H9 (cell line): ENCODE results near the gene HMX1. TPM values are rescaled to one million over a fixed set of nuclear protein-coding genes. Genes with fewer than 3 reads are reported as not detected.
A peak's percentile ranks its signal among the peaks of the same experiment; 100 is the strongest.

Source experiments
- DNase-seq: peaks from one replicate; pipeline ENCODE4 v3.0.0-alpha.2; 2017
- H2AFZ ChIP-seq: one replicate; pipeline ENCODE4 v1.6.1; 2013; ENCODE audit warnings: mild to moderate bottlenecking, low read length, control low read depth, moderate library complexity
- H2AK5ac ChIP-seq: 2 replicates; pipeline ENCODE4 v1.6.1; 2013; ENCODE audit warnings: low read length, control low read depth, mixed read lengths; ENCODE audit not compliant: insufficient read length
- H2BK120ac ChIP-seq: one replicate; pipeline ENCODE4 v1.6.1; 2013; ENCODE audit warnings: low read depth, mild to moderate bottlenecking, low read length, control low read depth, inconsistent platforms; ENCODE audit not compliant: poor library complexity, severe bottlenecking
- H2BK12ac ChIP-seq: 2 replicates; pipeline ENCODE4 v1.6.1; 2013; ENCODE audit warnings: low read length, control low read depth, mixed read lengths, low read depth; ENCODE audit not compliant: insufficient read length
- H2BK15ac ChIP-seq: 2 replicates; pipeline ENCODE4 v1.6.1; 2013; ENCODE audit warnings: low read depth, low read length, control low read depth
- H2BK20ac ChIP-seq: one replicate; pipeline ENCODE4 v1.6.1; 2013; ENCODE audit warnings: low read depth, mild to moderate bottlenecking, low read length, control low read depth, inconsistent platforms; ENCODE audit not compliant: poor library complexity, severe bottlenecking
- H2BK5ac ChIP-seq: 2 replicates; pipeline ENCODE4 v1.6.1; 2013; ENCODE audit warnings: low read length, control low read depth, mixed read lengths; ENCODE audit not compliant: insufficient read length
- H3K14ac ChIP-seq: 2 replicates; pipeline ENCODE4 v1.6.1; 2013; ENCODE audit warnings: low read length, control low read depth; ENCODE audit not compliant: insufficient read depth
- H3K18ac ChIP-seq: 2 replicates; pipeline ENCODE4 v1.6.1; 2013; ENCODE audit warnings: low read depth, mild to moderate bottlenecking, mixed read lengths, low read length, control low read depth; ENCODE audit not compliant: insufficient read length
- H3K23ac ChIP-seq: 2 replicates; pipeline ENCODE4 v1.6.1; 2013; ENCODE audit warnings: low read length, control low read depth, mixed read lengths, low read depth; ENCODE audit not compliant: insufficient read length
- H3K23me2 ChIP-seq: 2 replicates; pipeline ENCODE4 v1.6.1; 2013; ENCODE audit warnings: low read depth, mild to moderate bottlenecking, mixed read lengths, low read length, control low read depth; ENCODE audit not compliant: insufficient read length, poor library complexity, severe bottlenecking
- H3K27ac ChIP-seq: 2 replicates; pipeline ENCODE4 v1.5.1; 2013; ENCODE audit warnings: low read length, control low read depth, mixed read lengths, low read depth; ENCODE audit not compliant: insufficient read length
- H3K27me3 ChIP-seq: 2 replicates; pipeline ENCODE4 v1.6.1; 2013; ENCODE audit warnings: low read length, control low read depth, inconsistent platforms; ENCODE audit not compliant: insufficient read depth
- H3K4ac ChIP-seq: 2 replicates; pipeline ENCODE4 v1.6.1; 2013; ENCODE audit warnings: low read depth, mild to moderate bottlenecking, control low read depth, inconsistent platforms, low read length, moderate library complexity
- H3K4me1 ChIP-seq: 2 replicates; pipeline ENCODE4 v1.6.1; 2013; ENCODE audit warnings: low read length, control low read depth, inconsistent platforms; ENCODE audit not compliant: insufficient read depth
- H3K4me2 ChIP-seq: 2 replicates; pipeline ENCODE4 v1.6.1; 2013; ENCODE audit warnings: low read length, control low read depth, mixed read lengths; ENCODE audit not compliant: insufficient read length, insufficient read depth
- H3K56ac ChIP-seq: 2 replicates; pipeline ENCODE4 v1.6.1; 2013; ENCODE audit warnings: low read depth, mild to moderate bottlenecking, mixed read lengths, low read length, control low read depth; ENCODE audit not compliant: insufficient read length
- H3K79me1 ChIP-seq: 2 replicates; pipeline ENCODE4 v1.6.1; 2013; ENCODE audit warnings: low read depth, mild to moderate bottlenecking, moderate library complexity, low read length, control low read depth, inconsistent platforms; ENCODE audit not compliant: insufficient read depth, poor library complexity, severe bottlenecking
- H3K79me2 ChIP-seq: 2 replicates; pipeline ENCODE4 v1.6.1; 2013; ENCODE audit warnings: low read length, control low read depth, inconsistent platforms; ENCODE audit not compliant: insufficient read depth
- H3K9ac ChIP-seq: 2 replicates; pipeline ENCODE4 v1.6.1; 2013; ENCODE audit warnings: low read length, control low read depth, mixed read lengths; ENCODE audit not compliant: insufficient read length; ENCODE audit errors: extremely low read depth
- H3K9me3 ChIP-seq: one replicate; pipeline ENCODE4 v1.6.1; 2013; ENCODE audit warnings: low read depth, low read length, inconsistent platforms; ENCODE audit not compliant: control insufficient read depth
- H3T11ph ChIP-seq: one replicate; pipeline ENCODE4 v1.6.1; 2013; ENCODE audit warnings: mild to moderate bottlenecking, low read length, control low read depth, inconsistent platforms
- H4K20me1 ChIP-seq: one replicate; pipeline ENCODE4 v1.6.1; 2013; ENCODE audit not compliant: control insufficient read depth, insufficient read length, insufficient read depth
- H4K5ac ChIP-seq: 2 replicates; pipeline ENCODE4 v1.6.1; 2013; ENCODE audit warnings: low read depth, mild to moderate bottlenecking, mixed read lengths, low read length, control low read depth; ENCODE audit not compliant: insufficient read length
- H4K8ac ChIP-seq: replicated peaks from 2 replicates; pipeline ENCODE4 v1.6.1; 2013; ENCODE audit warnings: low read length, control low read depth, mixed read lengths, low read depth; ENCODE audit not compliant: insufficient read length
- H4K91ac ChIP-seq: 2 replicates; pipeline ENCODE4 v1.6.1; 2013; ENCODE audit warnings: low read depth, mild to moderate bottlenecking, moderate library complexity, mixed read lengths, low read length, control low read depth; ENCODE audit not compliant: insufficient read length
- H3K27ac Mint-ChIP-seq, 3 experiments: 2 replicates in 2 of 3; 3 replicates in 1 of 3; pipeline ENCODE4 v1.8.0; 2020 to 2021; ENCODE audit warnings: mixed read lengths in 3 of 3, mild to moderate bottlenecking in 1 of 3, moderate library complexity in 1 of 3
- H3K27me3 Mint-ChIP-seq: 2 replicates; pipeline ENCODE4 v1.8.0; 2021; ENCODE audit warnings: low read depth, mild to moderate bottlenecking, moderate library complexity, mixed read lengths
- H3K36me3 Mint-ChIP-seq, 3 experiments: 2 replicates in 2 of 3; 3 replicates in 1 of 3; pipeline ENCODE4 v1.8.0; 2020 to 2021; ENCODE audit warnings: low read depth in 3 of 3, mixed read lengths in 3 of 3; ENCODE audit not compliant: insufficient read depth in 1 of 3
- H3K4me1 Mint-ChIP-seq, 2 experiments: 2 replicates each; pipeline ENCODE4 v1.8.0; 2020; ENCODE audit warnings: mixed read lengths in 2 of 2
- H3K4me3 Mint-ChIP-seq, 2 experiments: 2 replicates in 1 of 2; 3 replicates in 1 of 2; pipeline ENCODE4 v1.8.0; 2020 to 2021; ENCODE audit warnings: mild to moderate bottlenecking in 2 of 2, mixed read lengths in 2 of 2, moderate library complexity in 1 of 2
- H3K9me3 Mint-ChIP-seq, 2 experiments: 2 replicates in 1 of 2; 3 replicates in 1 of 2; pipeline ENCODE4 v1.8.0; 2020; ENCODE audit warnings: mild to moderate bottlenecking in 2 of 2, mixed read lengths in 2 of 2, moderate library complexity in 1 of 2
- CTCF ChIP-seq: fragments of 200-600 bp; sonication (generic); conservative IDR thresholded peaks from 3 replicates; pipeline ENCODE4 v1.8.0; 2021; ENCODE audit warnings: antibody characterized with exemption, mild to moderate bottlenecking
- WGBS: extraction: QIAGEN DNeasy Blood & Tissue Kit; methylation state at CpG from one replicate; pipeline ENCODE4 v1.1.7; 2013; ENCODE audit warnings: missing lambda C conversion rate, low lambda C conversion rate, mixed read lengths; ENCODE audit not compliant: insufficient read length; ENCODE audit errors: extremely low coverage; 5-methylcytosine and 5-hydroxymethylcytosine counted together
- total RNA-seq: library from RNA; stranded (reverse); gene quantifications from 2 replicates; pipeline ENCODE4 v1.2.1, GENCODE V29; 2021

Gene HMX1
- total RNA-seq, 1 experiment from 2014 or later: 0.26 TPM

GRCh38 chr4:8860096-8860891 lies 11.3 kb downstream of the HMX1 start:
- Histone ChIP-seq H3K23me2 (peaks cover 3% of the 10 kb centered on the region), H2BK120ac (no peak overlapping the region), H2AFZ (no peak overlapping the region), H2AK5ac (no peak overlapping the region), H3K4me2 (peak overlapping the region; percentile 6), H4K20me1 (no peaks in the 10 kb centered on the region), H3T11ph (no peak overlapping the region), H3K4ac (no peak overlapping the region), H2BK20ac (no peak overlapping the region), H3K14ac (no peak overlapping the region; the same call in 1 of the 2 replicates), H4K8ac (no peak overlapping the region), H3K4me1 (no peaks in the 10 kb centered on the region), H3K18ac (no peak overlapping the region), H3K23ac (no peak overlapping the region), H2BK5ac (no peak overlapping the region), H3K9ac (no peak overlapping the region), H3K56ac (no peak overlapping the region), H3K79me2 (no peaks in the 10 kb centered on the region), H2BK12ac (no peak overlapping the region), H4K5ac (no peak overlapping the region), H2BK15ac (no peak overlapping the region), H3K9me3 (no peaks in the 10 kb centered on the region), H3K27ac (no peak overlapping the region), H3K27me3 (peaks cover 95% of the 10 kb centered on the region), H4K91ac (no peak overlapping the region), H3K79me1 (no peaks in the 10 kb centered on the region)
- peaks cover 0 to 3% of the 10 kb centered on the region in 2 experiments; a peak in 2 of 5 replicates for H3K9me3 Mint-ChIP-seq
- H3K4me3 Mint-ChIP-seq: peak overlapping the region; percentile 27 to 68; a peak in 4 of 5 replicates
- no peak for TF ChIP-seq CTCF
- no CpG with 5 or more reads among the region's 70 CpGs for WGBS
- no peak for DNase-seq
- H3K27me3 Mint-ChIP-seq: peaks cover 98% of the 10 kb centered on the region
- H3K27ac Mint-ChIP-seq: no peak overlapping the region
- H3K36me3 Mint-ChIP-seq: no peaks in the 10 kb centered on the region; a peak in 1 of 7 replicates
- peaks cover 16 to 38% of the 10 kb centered on the region in 2 experiments for H3K4me1 Mint-ChIP-seq
